SW 1271 (cell line): ENCODE data around the gene MEPE.

Experiments
- DNase-seq, 2 experiments: peaks; one replicate each; lab custom pipeline; 2025; lab: John Stamatoyannopoulos, UW

Gene MEPE, protein sequence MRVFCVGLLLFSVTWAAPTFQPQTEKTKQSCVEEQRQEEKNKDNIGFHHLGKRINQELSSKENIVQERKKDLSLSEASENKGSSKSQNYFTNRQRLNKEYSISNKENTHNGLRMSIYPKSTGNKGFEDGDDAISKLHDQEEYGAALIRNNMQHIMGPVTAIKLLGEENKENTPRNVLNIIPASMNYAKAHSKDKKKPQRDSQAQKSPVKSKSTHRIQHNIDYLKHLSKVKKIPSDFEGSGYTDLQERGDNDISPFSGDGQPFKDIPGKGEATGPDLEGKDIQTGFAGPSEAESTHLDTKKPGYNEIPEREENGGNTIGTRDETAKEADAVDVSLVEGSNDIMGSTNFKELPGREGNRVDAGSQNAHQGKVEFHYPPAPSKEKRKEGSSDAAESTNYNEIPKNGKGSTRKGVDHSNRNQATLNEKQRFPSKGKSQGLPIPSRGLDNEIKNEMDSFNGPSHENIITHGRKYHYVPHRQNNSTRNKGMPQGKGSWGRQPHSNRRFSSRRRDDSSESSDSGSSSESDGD

DNA sequence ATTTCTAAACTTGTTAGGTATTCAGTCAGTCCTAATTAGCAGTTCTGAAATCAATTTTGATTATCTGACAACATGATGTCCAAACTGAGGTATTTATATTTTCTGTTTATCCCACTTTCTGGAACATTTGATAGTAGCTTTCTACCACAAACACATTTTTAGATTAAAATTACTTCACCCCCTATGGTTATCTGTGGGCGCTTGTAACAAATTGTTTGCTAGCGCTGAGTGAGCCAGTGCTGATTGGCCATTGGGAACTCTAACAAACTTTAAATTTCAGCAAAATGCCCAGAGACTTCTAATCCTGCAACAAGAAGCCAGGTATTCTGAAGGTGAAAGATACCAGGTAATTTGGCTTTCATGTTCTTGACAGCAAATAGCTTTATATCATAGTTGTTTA is at the start of gene MEPE:
MEPE (plus strand) TSS at position 301 of the 400 bp plus-strand sequence. CDS start 1,746 bp downstream, outside the sequence.
- no peak for DNase-seq

DNA sequence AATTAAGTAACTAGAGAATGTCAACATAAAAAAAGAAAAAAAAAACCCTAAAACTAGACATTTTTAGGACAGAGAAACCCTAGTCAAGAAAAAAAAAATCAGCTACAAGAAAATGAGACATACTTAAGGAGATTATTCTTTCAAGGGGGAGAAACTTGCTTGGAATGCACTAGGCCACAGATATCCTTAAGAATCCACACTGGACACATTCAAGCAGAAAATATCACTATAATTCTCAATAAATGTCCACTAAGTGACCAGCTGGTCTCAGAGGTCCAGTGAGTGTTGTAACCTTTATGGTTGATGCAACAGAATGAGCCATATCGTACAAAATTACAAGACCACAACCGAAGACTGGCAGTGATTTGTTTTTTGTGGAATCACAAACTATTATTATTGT is 49.0 kb upstream of the MEPE start:
- no peak for DNase-seq

DNA sequence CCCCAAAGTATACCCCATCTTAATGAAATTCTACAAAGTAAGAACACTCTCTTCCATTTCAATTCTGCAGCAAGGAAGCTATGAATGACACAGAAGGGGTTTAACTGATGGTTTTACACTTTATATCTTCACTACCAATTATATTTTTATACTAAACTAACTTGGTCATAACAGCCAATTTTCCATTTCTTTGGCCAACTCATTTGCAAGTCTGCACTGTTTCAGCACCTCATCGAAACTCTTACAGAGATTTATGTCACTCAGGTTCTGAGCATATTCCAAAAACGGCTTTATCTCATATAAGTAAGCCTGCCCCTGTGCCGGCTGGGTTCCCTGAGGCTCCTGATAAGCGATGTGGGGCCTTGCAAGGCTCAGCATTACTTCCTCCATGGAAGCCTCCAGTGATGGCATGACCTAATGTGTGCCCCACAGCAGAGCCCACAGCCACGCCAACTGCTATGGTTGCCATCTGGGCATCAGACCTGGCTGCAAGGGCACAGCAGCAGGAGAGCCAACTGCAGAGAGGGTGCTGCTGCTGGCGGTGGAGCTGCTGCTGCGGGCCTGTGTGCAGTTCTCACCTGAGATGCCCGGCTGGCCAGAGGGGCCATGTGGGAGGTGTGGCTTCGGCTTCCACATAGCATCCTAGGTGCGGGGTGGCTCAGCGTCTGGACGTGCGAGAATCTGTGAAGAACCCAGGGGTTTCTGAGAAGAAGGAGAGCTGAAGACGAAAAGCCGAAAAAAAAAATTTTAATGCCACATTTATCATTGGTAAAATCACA is 46.8 kb upstream of the MEPE start:
- DNase-seq, result no peak

DNA sequence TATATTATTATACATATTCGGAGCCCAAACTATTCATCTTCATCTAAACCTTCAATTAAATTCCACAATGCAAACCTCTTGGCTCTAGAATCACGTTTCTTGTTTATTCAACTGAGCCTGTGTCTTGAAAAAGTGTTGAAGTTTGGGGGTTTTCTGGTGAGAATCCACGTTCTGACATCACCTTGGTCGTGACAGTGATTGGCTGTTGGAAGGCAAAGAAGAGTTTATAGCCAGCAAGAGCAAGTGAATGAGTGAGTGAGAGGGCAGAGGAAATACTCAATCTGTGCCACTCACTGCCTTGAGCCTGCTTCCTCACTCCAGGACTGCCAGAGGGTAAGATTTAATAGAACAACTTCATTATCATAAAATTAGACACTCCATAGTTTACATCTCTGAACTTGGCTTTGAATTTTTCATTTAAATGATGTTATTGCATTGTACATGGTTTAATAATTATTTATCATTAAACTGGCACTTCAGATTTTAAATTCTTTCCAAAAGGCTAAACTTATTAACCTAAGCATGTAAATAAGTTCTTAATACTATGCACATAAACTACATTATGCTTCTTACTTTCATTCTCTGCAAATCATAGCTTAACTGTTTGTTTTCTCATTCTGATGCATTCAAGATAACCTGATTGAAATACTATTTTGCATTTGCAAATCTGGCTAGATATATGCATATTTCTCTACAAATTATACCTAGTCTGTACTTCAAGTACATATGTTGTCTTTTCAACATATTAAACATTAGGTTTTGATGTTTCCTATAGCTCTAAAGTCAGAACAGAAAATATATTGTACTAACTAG is 33.3 kb upstream of the MEPE start, which contains the start of gene IBSP:
IBSP (plus strand) TSS at position 254 of the 813 bp plus-strand sequence. CDS start 2,808 bp downstream, outside the sequence.
- DNase-seq, result no peak

DNA sequence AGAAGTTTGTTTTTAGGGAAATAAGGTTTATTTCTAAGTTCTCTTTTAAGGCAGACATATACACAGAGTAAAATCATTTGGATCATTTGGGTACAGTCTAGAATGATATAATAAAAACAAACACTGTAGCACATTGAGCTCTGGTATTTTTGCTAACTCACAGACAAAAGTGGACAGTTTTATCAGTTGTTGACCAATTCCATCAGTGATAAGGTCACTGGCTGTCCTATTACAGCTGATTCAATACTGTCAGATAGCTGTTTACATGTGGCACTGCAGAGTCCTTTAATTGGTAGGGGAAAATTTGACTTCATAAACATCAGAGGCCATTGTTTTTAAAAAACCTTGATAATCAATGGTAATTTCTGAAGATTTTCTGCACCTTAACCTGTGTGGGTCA is 29.9 kb upstream of the MEPE start:
- DNase-seq, result no peak

DNA sequence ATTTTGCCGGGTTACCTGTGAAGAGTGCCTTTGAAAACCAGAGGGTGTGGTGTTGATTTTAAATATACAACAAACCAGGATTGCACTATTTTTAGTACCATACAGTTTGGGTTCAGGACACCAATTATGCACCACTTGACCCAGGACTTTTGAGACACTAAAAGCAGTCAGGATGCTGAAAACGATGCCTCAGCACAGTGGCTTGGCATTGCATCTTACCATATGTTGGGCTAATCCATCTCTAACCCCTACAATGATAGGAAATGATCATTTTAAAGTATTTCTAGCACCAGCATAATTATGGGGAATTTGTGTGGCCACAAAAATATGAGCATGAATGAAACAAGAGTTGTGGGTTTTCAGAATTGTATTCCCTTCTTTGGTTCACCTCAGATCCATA is 29.3 kb upstream of the MEPE start:
- no peak for DNase-seq

DNA sequence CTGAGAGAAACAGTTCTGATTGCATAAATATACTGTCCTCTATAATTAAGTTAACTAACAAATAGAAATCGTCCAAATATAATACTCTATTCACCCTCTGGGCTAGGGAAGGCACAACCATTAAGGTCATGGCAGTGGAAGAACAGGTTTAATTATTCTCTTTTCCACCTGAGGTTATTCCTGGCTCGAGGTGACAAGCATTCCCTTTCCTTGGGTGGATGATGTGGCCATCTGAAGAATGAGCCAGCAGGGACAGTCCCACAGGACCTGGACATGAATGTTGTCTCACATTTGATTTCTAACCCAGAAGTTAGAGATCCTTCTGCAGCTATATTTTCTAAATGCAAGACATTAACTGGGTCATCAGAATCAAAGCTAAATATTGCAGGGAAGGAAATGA is 27.9 kb upstream of the MEPE start:
- DNase-seq, result no peak

DNA sequence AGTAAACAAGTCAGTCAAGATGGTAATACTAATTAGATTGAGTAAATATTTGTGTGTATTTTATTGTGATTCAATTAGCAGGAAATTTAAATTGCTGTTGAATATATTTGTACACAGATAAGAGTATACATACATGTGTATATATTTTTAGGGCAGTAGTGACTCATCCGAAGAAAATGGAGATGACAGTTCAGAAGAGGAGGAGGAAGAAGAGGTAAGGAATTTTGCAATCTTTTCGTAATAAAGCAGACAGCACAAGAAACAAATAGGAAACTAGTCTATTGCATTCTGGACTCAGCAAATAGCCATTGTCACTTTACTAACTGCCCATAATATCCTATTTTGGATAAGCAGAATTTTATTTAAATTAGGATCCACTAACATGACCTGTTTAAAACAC is 26.8 kb upstream of the MEPE start:
- DNase-seq, result no peak

DNA sequence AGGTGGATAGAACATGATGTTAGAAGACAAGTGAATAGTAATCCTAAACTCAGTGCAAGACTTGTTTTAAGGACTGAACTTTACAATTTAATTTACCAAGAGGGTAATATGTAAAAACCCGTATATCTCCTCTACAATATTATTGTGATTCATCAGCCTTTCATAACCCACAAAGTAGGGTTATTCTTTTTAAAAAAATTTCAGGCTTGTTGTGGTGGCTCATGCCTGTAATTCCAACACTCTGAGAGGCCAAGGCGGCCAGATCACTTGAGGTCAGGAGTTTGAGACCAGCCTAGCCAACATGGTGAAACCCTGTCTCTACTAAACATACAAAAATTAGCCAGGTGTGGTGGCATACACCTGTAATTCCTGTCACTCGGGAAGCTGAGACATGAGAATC is 26.2 kb upstream of the MEPE start:
- DNase-seq, result no peak

DNA sequence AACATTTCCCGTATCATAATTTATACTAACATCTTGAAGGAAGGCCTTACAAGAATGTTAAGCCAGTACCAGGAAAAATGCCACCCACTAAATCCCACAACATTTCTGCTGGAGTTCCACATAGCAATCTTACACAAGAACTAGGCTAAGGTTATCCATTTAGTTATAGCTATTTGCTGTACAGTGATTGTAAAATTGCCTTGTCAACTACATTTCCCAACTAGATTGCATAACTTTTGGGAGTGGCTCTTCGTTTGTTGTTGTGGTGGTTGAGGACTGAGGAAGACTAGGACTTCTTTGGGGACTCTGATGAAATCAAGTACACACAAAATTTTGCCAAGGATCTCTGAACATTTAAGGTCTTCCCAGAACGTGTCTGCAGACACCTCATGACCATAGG is 25.4 kb upstream of the MEPE start:
- DNase-seq, result no peak

DNA sequence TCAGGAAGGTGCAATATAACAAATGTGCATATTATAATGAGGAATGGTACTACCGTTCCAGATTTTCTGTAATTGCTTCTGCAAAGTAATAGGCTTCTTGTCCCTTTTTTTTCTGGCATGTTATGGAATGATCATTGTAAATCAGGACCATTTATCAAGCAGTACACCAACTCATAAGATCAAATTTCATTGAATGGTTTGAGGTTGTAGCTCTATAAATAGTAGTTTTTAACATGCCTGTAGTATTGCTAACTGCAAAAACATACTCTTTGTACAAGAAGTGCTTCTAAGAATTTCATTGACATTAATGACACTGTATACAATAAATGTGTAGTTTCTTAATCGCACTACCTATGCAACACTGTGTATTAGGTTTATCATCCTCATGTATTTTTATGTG is 20.8 kb upstream of the MEPE start:
- DNase-seq, result no peak

DNA sequence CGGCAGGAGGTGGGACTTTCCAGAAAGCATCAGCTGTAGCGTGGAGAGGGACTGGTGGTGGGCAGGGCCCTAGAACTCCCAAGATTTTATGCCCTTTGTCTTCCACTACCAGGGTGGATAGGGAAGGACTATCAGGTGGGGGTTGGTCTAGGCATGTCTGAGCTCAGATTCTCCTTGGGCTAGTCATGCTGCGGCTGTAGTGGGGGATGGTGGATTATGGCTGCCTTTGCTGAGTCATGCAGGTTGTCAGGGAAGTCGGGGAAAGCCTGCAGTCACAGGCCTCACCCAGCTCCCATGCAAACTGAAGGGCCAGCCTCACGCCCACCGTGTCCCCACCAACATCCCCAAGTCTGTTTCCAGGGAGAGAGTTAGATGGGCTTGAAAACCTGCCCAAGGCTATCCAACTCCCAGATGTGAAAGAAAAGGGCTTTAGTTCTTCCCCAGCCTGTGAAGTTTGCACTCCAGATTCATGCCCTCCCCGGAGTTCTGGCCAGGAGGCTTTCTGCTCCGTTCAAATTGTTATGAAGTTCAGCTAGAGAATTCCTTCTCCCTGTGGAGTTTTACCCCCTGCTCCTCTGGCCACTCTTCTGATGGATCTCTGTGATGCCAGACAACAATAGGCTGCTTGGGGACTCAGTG is 13.4 kb upstream of the MEPE start:
- DNase-seq, result no peak

DNA sequence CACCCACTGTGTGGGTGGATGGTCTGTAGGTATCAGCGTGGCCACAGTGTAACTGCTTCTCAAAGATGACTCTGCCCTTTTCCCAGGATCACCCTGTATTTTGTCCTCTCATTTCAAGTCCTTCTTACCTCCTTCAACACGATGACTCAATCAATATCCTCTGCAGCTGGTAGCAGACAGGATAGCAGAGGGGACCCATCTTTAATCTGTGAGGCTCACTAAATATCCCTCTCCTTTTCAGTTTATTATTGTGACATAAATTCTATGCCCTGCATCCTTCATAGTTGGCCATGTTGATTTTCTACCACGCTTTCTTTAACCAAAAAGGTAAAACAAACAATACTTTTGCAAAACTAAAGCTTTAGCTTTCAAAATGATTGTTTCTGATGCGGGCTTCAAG is 9.6 kb upstream of the MEPE start:
- no peak for DNase-seq

DNA sequence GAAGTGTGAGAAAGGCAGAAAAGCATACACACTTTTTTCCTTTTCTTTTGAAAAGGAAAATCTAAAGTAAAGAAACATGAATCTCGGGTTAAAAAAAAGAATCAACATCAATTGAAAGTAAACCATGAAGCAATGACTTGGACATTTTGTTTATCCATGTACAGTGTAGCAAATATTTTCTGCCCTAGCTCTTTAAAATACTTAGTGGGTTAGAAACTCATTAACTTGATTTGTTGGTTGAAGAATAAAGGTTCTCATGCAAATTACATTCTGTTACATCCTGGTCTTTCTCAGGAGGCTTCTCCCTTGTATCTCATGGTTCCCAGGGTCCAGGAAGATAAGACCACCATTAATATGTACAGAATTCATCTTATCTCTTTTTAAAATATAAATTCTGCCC is 9.0 kb upstream of the MEPE start:
- no peak for DNase-seq

DNA sequence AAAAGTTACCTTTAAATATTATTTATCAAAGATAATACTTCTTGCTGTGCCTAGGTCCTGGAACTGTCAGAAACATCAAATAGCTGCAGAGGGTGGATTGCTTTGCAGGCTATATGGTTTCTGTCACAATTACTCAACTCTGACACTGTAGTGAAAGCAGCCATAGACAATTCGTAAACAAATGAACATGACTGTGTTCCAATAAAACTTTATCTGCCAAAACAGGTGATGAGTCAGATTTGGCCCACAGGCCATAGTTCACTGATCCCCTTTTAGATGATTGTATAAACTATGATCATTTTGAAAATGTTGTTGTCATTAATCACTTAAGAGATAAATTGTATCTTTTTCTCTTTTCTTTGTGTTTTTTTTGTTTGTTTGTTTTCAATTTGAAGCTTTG is 8.4 kb upstream of the MEPE start:
- DNase-seq, result no peak

DNA sequence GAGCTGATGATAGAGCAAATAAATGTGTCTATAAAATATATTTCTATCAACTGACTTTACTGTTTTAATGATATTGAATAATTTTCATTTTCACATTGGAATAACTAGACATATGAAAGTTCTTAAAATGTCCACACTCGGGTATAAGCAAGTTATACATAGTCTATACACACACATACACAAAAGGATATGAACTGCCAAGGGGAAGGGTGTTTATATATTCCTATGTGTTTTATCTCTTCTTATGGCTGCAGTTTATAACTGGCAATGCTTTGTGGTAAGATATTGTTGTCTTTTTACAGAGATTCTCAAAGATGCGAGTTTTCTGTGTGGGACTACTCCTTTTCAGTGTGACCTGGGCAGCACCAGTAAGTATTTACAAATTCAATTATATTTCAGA is 1.6 kb downstream of the MEPE start:
- DNase-seq, result no peak

DNA sequence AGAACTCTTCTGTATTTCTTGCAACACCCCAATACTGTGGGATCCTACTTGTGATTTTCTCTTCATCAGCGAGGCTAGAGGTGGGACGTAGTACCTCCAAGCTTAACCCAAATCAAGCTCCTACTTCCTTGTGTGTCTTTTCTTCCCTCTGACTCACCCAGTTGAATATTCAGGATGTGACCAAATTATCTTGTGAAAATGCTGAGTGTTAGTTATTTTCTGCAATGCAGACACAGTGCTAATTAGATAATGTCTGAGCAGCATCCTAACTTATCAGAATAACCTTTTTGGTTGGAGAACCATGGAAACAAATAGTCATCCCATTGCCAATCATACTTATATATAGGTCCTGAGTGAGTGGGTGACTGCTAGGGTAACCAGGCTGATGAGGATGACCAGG is 2.4 kb downstream of the MEPE start:
- DNase-seq, result no peak

DNA sequence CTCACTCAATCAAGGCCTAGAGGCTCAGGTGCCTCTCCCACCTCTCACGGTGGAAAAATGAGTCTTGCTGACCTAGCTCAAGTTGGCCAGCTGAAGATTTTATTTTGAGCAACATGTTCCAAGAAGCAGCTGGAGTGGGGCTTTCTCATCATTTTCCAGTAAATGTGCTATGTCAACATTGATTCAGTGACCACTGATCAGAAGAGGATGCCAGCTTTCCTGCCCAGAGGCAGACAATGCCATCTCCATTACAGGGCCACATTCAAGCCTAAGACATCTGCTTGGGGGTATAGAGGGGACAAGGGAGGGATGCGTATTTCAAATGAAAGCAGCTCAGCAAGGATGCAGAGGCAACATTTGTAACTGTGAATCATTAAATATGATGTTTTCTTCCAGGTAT is 3.0 kb downstream of the MEPE start:
- no peak for DNase-seq

DNA sequence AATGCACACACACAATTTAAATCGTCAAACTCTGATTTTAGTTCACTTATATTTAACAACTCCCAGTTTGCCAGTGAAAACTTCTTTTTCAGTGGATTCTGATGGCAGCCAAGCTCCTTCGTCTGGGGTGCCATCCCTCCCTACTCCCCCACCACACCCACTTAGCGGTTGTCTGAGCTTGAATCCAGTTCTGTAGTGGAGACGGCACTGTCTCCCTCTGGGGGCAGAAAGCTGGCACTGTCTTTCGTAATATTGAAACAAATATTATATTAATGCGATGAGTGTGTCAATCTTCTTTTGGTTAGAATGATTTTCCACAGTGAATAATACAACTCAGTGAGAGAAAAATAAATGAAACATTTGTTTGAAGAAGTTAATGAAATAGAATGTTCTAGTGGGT is 5.4 kb downstream of the MEPE start:
- no peak for DNase-seq

DNA sequence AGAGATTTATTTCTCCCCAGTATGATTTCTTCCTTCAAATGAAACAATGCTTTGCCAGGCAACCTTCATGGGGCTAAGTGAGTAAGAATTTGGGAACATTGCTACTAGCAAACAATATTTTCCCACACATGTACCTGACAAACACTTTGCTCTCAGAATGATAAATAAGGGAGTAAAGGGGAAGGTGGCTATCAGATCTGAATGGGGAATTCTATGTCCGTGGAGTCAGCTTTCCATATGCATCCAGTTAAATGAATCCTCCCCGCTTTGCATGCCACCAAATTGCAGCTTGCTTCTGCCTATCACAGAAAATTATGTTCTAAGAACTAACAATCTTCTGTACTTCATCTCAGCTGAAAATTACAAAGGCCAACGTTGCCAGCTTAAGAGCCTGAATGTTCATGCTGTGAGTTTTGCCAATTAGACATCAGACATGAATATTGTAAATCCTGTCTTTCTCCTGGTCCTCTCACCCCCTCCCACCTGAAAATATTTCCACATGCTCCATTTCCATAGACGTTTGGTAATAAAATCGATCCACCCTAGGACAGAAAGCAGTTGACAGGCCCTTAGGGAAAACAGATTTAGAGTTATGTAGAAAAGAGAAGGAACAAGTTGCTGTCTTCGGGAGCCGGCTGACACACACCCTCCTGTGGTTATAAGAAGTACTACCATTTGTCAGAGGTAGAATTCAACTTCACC is 6.3 kb downstream of the MEPE start:
- peak in 1 of 2 experiments; percentile 15 for DNase-seq

DNA sequence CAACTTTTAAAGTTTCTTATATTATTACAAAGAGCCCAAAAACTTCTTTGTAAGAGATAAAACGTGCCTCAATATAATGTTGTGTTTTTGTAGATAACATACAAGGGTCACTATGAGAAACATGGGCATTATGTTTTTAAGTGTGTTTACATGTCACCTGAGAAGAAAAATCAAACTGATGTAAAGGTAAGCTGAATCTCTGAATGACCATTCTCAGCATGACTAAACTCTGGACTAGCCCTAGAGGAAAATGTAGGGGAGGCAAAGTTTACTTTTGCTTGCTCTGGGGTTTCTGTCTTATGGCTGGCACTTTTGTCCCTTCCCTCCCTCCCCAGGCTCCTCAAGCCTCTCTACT is 6.8 kb downstream of the MEPE start:
- no peak for DNase-seq
